Spleen (tissue), 7 donors: ENCODE data around the gene LDLRAD4.

Experiments used
- CTCF ChIP-seq, 11 experiments: fragments of 200-600 bp in 7 of 11; fragments of 450-650 bp in 4 of 11; sonication (generic) in 4 of 11; IDR thresholded peaks in 8 of 11; conservative IDR thresholded peaks in 3 of 11; 1 replicate in 7 of 11; 2 replicates in 4 of 11; pipeline versions ENCODE4 v1.4.0 to v1.8.0; 2016 to 2021; ENCODE audit warnings: antibody characterized with exemption in 11 of 11, inconsistent platforms in 4 of 11, mild to moderate bottlenecking in 1 of 11
- POLR2A ChIP-seq, 3 donors: fragments of 450-650 bp; IDR thresholded peaks; one replicate each; pipeline ENCODE4 v1.5.1; 2017; ENCODE audit warnings: antibody characterized with exemption in 3 of 3, mild to moderate bottlenecking in 1 of 3
- POLR2AphosphoS5 ChIP-seq, 3 donors: sonication (generic); formaldehyde crosslinking; IDR thresholded peaks; one replicate each; pipeline ENCODE4 v1.5.1; 2017; ENCODE audit warnings: antibody characterized with exemption in 3 of 3
- donor health status: DM: no; HTN: no; CAD: no; lungs with moderate emphysema.
- donor health status: DM: no; HTN: no; CAD: no.
- donor health status: DM: no; HTN: no; CAD: no.

- no peak for TF ChIP-seq POLR2AphosphoS5 (IDR thresholded peaks at IDR 0.05)
- TF ChIP-seq CTCF (IDR thresholded peaks at IDR 0.05 in 8 of 11, conservative IDR thresholded peaks at IDR 0.05 in 3 of 11) = no peak
- TF ChIP-seq POLR2A (IDR thresholded peaks at IDR 0.05) = no peak
These were observed 119.8 kb downstream of the LDLRAD4 start for GRCh38 chr18:13338318-13338717.
